ENCODE results near the gene OR52D1. TPM values are rescaled to one million over a fixed set of nuclear protein-coding genes. Genes with fewer than 3 reads are reported as not detected.

OR52D1 gene
- polyA plus RNA-seq, 1 donor (not counting 4 experiments of a cell fraction or from before 2014, with no cell fraction given) = not detected

- Histone ChIP-seq H3K9ac (ENCODE audit: control insufficient read depth, extremely low read depth, insufficient read depth, low read length) (no peak overlapping the region), H4K20me1 (ENCODE audit: control insufficient read depth, extremely low read depth, insufficient read depth, low read length) (no peaks in the 10 kb centered on the region), H3K9me3 (ENCODE audit: control insufficient read depth, low read depth, low read length) (no peaks in the 10 kb centered on the region), H3K36me3 (ENCODE audit: control insufficient read depth in 2 of 2, extremely low read depth in 1 of 2, insufficient read depth in 2 of 2, low read length in 2 of 2) (no peaks in the 10 kb centered on the region), H3K4me3 (ENCODE audit: control insufficient read depth in 2 of 3, extremely low read depth in 1 of 3, insufficient read depth in 2 of 3, low read depth in 1 of 3, low read length in 3 of 3) (no peak overlapping the region), H3K27me3 (ENCODE audit: control insufficient read depth, extremely low read depth, insufficient read depth, low read length) (no peaks in the 10 kb centered on the region), H3K9me1 (ENCODE audit: control insufficient read depth, extremely low read depth, insufficient read depth, low read length) (no peaks in the 10 kb centered on the region), H3K79me2 (ENCODE audit: control insufficient read depth, insufficient read depth, low read length) (no peaks in the 10 kb centered on the region), H2AFZ (ENCODE audit: control insufficient read depth, low read length) (no peak overlapping the region), H3K4me2 (ENCODE audit: control insufficient read depth, extremely low read depth, insufficient read depth, low read depth, low read length) (no peak overlapping the region), H3K4me1 (ENCODE audit: control insufficient read depth, extremely low read depth, insufficient read depth, low read length) (no peaks in the 10 kb centered on the region), H3K27ac (ENCODE audit: control insufficient read depth, insufficient read depth, low read length) (no peak overlapping the region)
- no peak for TF ChIP-seq CTCF (optimal IDR thresholded peaks at IDR 0.05 in 1 of 3, IDR thresholded peaks at IDR 0.05 in 1 of 3, conservative IDR thresholded peaks at IDR 0.05 in 1 of 3; ENCODE audit: extremely low read depth in 1 of 3, insufficient read depth in 2 of 3, low read length in 3 of 3)
- TF ChIP-seq EZH2 (IDR thresholded peaks at IDR 0.05; ENCODE audit: low read length) = no peak
- dilution Hi-C loops (cut with MboI; ENCODE audit: extremely low pct_ligation_motif_present, low sequenced_read_pairs) = no loop called here
- FAIRE-seq (no peak), DNase-seq (ENCODE audit: low read depth, low spot score) (no peak)
These were observed 33.8 kb downstream of the OR52D1 start for GRCh38 chr11:5522308-5522707.

- Histone ChIP-seq H3K9ac (ENCODE audit: control insufficient read depth, extremely low read depth, insufficient read depth, low read length) (no peak overlapping the region), H3K4me2 (ENCODE audit: control insufficient read depth, extremely low read depth, insufficient read depth, low read depth, low read length) (no peak overlapping the region), H3K79me2 (ENCODE audit: control insufficient read depth, insufficient read depth, low read length) (no peaks in the 10 kb centered on the region), H3K27me3 (ENCODE audit: control insufficient read depth, extremely low read depth, insufficient read depth, low read length) (no peaks in the 10 kb centered on the region), H3K4me1 (ENCODE audit: control insufficient read depth, extremely low read depth, insufficient read depth, low read length) (no peaks in the 10 kb centered on the region), H4K20me1 (ENCODE audit: control insufficient read depth, extremely low read depth, insufficient read depth, low read length) (no peaks in the 10 kb centered on the region), H3K36me3 (ENCODE audit: control insufficient read depth in 2 of 2, extremely low read depth in 1 of 2, insufficient read depth in 2 of 2, low read length in 2 of 2) (no peaks in the 10 kb centered on the region), H3K4me3 (ENCODE audit: control insufficient read depth in 2 of 3, extremely low read depth in 1 of 3, insufficient read depth in 2 of 3, low read depth in 1 of 3, low read length in 3 of 3) (no peak overlapping the region), H2AFZ (ENCODE audit: control insufficient read depth, low read length) (no peak overlapping the region), H3K9me1 (ENCODE audit: control insufficient read depth, extremely low read depth, insufficient read depth, low read length) (no peaks in the 10 kb centered on the region), H3K27ac (ENCODE audit: control insufficient read depth, insufficient read depth, low read length) (no peak overlapping the region), H3K9me3 (ENCODE audit: control insufficient read depth, low read depth, low read length) (no peaks in the 10 kb centered on the region)
- FAIRE-seq (no peak), DNase-seq (ENCODE audit: low read depth, low spot score) (no peak)
- dilution Hi-C loops (cut with MboI; ENCODE audit: extremely low pct_ligation_motif_present, low sequenced_read_pairs) = no loop called here
- no peak for TF ChIP-seq EZH2 (IDR thresholded peaks at IDR 0.05; ENCODE audit: low read length)
- no peak for TF ChIP-seq CTCF (optimal IDR thresholded peaks at IDR 0.05 in 1 of 3, IDR thresholded peaks at IDR 0.05 in 1 of 3, conservative IDR thresholded peaks at IDR 0.05 in 1 of 3; ENCODE audit: extremely low read depth in 1 of 3, insufficient read depth in 2 of 3, low read length in 3 of 3)
These were observed 36.3 kb downstream of the OR52D1 start for GRCh38 chr11:5524756-5525155.
